COLO668 (cell line): ENCODE results near the gene GIMD1.
"Not testable (repeated sequence)": the region's sequence is repeated elsewhere in the genome, so short reads cannot be mapped to it uniquely, and the experiment has no call there.

ENCODE experiments used
- DNase-seq: peaks from one replicate; lab custom pipeline; 2025; ENCODE audit not compliant: unreplicated experiment; lab: John Stamatoyannopoulos, UW

The GIMD1 gene

DNA sequence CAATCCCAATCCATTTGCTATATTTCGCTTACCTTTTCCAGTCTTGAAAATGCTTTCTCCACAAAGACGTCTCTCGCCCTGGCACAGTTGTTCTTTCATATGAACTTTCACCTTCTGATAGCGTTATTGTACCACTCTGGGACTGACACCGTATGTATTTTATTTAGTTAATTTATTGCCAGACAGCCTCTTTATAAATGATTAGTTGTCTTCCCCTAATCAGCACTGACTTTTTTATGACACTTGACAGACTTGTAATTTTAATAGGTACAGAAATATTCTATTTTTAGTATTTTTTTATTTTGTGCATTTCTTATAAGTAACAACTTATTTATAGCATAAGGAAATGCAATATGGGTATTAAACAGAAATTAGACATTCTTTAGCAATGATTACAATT is at the start of gene GIMD1:
GIMD1 (minus strand) TSS at position 101 of the 400 bp plus-strand sequence. CDS start 1,343 bp downstream, outside the sequence.
- no peak for DNase-seq

DNA sequence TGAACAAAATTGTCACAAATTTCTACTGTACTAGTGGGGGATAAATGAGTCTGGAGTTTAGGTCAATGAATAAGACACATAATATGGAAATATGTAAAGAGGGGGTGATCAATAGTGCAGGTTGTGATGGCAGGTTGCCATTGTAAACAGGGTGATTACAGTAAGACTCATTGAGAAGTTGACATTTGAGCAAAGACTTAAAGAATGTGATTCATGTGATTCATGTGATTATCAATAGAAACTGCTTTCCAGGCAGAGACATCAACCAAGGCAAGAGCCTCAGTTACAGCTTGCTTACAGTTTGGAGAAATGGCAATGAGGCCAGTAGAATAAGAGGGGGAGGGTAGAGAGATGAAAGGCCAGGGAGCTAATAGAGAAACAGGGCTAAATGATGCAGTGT is 45.8 kb upstream of the GIMD1 start:
- DNase-seq = no peak

DNA sequence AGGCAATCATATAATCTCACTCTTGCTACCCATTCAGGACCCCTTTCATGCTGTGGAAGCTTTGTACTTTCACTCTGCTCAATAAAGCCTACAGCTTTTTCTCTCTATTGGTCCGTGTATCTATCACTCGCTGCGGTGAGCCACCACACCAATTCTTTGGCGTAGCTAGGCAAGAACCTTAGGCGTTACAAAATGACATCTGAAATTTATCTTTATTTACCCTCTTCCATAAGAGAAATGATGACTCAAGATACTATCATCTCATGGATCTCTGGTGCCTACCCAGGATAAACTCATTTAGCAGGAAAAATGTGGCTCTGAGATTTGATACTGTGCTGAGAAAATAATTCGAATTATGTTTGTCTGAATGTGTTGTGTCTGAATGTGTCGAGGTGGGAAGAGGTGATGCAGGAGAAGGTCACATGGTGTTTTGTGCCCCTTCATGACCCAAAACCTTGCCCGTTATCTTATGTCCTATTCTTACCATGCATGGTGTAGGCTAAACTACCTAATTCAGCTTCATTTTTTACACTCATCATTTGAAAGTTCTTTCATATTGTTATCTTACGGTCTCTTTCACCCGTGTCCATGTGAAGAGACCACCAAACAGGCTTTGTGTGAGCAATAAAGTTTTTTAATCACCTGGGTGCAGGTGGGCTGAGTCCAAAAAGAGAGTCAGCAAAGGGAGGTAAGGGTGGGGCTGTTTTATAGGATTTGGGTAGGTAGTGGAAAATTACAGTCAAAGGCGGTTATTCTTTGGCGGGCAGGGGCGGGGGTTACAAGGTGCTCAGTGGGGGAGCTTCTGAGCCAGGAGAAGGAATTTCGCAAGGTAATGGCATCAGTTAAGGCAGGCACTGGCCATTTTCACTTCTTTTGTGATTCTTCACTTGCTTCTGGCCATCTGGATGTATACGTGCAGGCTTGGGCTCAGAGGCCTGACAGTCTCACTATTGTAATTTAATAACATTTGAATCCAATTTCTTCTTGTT is 41.6 kb upstream of the GIMD1 start:
- DNase-seq = no peak

DNA sequence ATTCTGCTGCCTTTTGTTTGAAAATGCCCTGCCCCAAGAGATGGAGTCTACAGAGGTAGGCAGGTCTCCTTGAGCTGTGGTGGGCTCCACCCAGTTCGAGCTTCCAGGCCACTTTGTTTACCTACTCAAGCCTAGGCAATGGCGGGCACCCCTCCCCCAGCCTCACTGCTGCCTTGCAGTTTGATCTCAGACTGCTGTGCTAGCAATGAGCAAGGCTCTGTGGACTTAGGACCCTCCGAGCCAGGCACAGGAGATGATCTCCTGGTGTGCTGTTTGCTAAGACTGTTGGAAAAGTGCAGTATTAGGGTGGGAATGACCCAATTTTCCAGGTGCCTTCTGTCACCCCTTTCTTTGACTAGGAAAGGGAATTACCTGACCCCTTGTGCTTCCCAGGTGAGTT is 39.4 kb upstream of the GIMD1 start:
- DNase-seq = not testable (repeated sequence)

DNA sequence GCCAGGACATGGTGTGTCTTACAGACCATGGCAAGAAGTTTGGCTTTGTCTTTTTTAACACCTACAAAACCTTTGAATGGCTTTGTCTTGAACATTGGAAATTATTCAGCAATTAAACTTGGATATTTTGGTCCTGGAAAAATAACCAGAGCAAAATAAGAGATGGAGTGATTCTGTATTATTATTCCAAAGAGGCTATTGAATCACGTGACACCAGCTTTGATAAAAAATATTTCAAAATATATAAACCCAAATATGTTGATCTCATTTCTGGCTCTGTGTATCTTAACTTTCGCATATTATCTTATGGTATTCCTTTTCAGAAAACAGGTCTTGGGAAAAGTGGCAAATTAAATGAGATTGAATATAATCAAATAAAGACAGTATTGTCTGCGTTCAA is 32.6 kb upstream of the GIMD1 start:
- DNase-seq = no peak

DNA sequence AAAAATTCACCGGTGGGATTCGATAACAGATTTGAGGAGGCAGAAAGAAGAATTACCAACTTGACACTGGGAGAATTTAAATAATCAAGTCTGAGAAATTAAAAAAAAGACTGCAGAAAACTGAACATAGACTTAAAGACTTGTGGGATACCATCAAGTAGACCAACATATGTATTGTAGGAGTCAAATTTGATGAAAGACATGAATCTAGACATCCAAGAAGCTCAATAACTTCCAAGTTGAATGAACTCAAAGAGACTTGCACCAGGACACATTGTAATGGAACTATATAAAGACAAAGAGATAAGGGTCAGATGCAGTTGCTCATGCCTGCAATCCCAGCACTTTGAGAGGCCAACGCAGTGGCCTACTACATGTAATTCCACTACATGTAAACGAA is 30.3 kb upstream of the GIMD1 start:
- not testable (repeated sequence) for DNase-seq

DNA sequence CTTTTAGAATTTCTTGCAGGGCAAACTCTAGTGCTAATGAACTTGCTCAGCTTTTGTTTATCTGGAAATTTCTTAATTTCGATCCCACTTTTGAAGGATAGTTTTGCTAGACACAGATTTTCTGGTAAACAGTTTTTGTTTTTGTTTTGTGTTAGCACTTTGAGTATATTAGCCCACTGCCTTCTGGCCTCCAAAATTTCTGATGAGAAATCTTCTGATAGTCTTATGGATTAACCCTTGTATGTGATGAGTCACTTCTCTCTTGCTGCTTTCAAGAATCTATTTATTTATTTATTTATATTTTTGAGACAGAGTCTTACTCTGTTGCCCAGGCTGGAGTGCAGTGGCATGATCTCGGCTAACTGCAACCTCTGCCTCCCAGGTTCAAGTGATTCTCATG is 27.0 kb upstream of the GIMD1 start:
- no peak for DNase-seq

DNA sequence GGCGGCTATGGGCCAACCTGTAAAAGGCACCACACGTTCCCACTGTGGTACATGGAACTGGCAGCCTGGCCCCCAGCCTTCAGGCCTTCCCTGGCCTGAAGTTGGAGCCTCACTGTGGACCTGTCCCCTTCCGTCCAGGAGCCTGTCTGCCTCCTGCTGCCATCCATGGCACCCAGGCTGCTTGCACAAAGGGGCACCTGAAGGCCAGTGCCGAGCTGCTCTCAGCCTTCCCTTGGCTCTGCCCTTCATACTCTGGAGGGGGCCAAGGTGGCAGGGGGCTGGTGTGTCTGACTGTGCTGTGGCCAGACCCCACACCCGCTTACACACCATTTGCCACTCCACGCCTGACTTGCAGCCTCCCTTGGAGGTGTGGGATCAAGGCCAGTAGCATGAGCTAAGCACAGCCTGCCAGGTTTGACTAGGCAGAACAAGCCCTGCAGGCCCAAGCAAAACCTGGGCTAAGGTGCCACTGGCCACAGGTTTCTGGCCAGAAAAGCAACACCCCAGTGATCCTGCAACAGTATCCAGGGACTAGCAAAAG is 17.3 kb upstream of the GIMD1 start:
- DNase-seq = no peak

DNA sequence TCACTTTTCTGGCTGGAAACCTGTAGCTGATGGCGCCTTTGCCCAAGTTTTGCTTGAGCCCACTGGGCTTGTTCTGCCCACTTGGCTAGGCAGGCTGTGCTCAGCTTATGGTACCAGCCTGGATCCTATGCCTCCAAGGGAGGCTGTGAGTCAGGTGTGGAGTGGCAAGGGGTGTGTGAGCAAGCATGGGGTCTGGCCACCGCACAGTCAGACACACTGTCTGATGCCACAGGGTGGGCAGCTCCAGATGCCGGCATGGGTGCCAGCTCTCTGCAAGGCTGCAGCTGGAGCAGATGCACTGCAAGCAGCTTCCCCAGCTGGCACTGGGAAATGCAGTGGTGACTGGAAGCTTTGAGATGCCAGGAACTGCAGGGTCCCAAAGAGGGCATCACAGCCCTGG is 16.3 kb upstream of the GIMD1 start:
- DNase-seq = no peak

DNA sequence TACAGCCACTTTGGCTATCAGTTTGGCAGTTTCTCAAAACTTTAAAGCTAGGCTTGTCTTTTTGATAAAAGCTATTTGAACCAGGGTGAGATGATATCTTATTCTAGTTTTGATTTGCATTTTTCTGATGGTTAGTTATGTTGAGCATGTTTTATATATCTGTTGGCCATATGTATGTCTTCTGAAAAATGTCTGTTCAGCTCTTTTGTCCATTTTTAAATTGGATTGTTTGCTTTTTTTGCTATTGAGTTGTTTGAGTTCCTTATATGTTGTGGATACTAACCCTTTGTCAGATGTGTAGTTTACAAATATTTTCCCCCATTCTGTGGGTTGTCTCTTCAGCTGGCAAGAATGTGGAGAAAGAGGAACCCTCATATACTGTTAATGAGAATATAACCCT is 11.6 kb upstream of the GIMD1 start:
- DNase-seq = no peak

DNA sequence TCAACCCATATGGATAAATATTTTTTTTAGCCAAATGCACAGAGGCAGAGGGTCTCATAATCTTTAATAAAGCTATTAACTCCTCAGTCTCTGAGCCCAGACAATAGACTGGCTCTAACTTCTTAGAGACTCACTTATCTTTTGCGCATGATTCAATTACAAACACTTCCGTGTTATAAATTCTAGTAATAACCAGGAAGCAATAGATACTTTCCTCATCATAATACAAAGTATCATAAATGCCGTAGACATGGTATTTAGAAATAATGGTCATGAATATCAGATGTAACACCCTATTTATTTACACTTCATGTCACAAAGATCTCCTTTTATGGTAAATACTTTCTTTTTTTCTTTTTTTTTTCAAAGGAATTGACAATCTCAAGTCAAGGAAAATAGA is 4.4 kb upstream of the GIMD1 start:
- DNase-seq = no peak

DNA sequence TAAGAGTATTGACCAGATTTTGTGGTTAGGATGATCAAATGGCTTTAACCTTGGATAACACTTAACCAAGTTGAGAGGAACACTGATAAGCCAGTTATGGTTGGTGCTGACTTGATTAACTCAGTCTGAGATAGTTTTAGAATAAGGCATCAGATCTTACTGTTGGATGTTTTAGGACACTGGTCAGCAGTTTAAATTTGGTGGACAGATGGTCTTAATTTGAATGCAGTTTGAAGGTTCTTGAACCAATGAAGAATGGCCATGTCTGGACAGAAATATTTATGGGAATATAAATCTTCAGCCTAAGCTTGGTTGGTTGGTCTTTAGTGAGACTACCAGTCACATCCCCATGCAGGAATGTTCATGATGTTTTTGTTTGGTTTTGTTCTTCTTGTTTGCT is 2.6 kb upstream of the GIMD1 start:
- no peak for DNase-seq

DNA sequence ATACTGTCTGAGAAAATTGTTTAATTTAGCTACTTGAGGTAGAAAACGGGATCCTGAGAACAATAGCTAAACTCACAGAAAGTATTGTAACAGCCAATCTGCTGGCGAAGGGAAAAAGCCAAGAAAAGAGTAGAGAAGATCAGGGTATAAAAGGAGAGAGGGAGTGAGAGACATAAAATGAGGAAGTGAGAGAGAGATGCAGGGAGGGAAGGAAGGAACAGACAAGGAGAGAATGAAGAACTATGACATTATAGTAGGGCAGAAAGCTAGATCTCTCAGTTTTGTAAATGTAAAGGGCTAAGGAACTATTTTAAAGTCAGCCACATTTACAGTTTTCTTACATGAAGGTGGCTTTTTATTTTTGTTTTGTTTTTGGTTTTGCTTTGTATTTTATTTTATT is 1.6 kb upstream of the GIMD1 start:
- DNase-seq = no peak

DNA sequence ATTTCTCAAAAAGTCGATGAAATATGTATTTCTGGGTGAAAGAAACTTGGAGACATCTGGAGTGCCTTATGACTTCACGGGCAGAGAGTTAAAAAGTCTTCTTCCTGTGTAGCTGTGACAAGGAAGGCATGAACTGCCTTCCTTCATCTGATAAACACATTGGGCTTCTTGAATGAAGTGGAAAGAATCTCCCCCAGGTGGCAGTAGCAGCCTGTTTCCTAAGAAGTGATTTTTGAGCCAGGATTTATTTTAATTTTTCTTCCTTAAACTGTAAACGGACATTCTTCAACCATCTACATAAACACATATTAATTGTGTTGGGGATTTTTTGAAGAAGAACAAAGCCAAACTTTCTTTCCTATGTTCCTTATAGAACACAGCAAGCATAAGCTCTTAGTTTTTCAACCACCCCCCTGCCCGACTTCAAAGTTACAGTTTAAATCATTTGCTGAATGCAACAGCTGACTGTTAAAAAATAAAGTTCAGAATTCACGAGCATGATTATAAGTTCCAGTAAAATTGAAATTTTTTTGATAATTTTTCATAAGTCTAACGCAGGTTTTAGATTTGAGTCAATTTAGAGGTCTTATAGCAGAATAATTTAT is 980 bp upstream of the GIMD1 start:
- peak; percentile 28 for DNase-seq

DNA sequence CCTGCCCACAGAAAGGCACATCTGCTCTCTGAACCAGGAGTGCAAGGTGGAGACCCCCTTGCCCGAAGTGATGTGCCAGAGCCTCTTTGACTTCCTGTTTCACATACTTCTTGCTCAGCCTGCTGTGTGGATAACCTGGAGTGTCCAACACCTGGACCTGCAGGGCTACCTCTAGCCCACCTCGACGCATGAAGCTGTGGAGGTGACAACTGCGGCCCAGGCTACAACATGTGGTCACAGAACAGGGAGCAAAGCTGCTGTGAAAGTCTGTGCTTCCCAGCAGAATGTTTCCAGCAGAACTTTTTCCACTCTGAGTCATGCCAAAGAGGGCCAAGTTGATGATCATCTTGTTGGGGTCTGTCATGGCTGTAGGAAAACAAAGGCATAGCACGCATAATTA is 1.5 kb downstream of the GIMD1 start:
- no peak for DNase-seq

DNA sequence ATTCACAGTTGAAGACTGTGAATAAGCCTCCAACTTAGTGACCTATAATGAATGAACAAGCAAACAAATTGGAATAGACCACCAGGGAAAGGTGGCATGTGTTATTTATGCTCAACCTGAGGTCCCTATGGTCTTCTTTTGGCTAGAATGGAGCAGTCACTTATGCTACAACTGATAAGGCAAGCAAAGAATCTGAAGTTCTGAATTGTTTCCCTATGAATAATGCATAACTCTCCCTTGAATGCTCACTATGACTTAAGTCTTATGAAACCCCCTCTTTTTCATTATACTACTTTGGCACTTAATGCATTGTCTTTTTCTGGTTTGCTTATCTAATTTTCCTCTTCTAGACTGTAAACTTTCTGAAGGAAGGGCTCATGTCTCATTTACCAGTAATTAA is 2.6 kb downstream of the GIMD1 start:
- no peak for DNase-seq

DNA sequence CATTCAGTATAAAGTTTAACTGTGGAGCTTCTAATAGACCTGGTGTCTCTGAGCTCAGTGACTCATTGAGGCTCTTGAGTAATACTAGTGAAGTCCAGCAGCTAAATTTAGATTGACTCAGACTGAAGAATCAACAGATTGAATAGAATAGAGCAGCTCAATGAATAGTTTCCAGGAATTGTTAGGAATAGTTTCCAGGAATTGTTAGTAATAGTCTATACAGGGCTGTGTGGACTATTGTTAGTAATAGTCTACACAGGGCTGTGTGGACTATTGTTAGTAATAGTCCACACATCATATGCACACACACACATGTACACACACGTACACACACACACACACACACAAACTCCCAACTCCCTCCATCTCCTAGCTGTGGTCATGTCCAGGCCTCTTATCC is 3.0 kb downstream of the GIMD1 start:
- DNase-seq = no peak

DNA sequence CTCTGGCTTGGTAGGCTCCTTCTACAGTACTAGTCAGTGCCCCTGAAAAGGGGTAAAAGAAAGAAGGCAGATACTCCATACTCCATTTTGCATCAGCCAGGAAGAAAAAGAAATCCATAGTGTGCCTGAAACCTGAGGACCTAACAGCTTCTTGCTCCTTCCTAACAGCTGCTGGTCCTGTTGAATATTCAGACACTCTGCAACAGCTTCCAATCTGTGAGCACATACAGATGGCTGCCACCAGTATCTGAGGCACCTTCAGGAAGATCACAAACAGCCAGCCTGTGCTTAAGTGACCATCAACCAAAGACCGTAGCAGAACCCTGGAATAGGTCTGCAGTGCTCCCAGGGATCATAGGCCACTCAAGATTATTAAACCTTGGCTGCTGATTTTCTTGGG is 4.3 kb downstream of the GIMD1 start:
- no peak for DNase-seq

DNA sequence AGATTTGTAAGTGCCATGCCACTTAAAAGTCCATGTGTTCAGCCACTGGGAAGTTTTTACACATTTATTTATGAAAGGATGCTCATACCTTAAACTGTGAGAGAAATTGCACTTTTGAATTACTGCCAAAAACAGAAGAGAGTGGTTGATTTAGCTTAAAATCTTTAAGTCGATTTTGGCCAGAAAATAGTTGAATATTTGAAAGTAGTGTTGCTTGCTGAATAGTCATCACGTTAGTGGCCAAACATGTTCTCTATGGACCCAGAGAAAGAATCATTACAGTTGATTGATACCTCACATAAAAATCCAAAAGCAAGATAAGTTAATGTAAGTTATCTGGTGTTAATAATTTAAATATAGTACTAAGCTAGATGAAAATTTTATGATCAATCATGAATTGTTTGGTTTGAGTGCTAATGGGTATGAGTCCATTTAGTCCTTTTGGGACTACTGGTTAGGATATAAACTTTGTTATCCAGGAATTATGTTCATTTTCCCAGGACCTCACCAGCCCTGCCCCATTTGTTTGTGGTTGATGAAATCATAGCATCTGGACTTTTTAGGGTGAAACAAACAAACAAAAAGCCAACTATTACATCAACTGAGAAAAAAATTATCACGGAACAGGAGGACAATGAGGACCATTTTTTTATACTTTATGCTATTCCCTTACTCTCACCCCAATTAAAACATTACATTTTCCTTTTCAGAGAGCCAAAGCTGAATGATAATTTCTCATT is 6.3 kb downstream of the GIMD1 start:
- no peak for DNase-seq

DNA sequence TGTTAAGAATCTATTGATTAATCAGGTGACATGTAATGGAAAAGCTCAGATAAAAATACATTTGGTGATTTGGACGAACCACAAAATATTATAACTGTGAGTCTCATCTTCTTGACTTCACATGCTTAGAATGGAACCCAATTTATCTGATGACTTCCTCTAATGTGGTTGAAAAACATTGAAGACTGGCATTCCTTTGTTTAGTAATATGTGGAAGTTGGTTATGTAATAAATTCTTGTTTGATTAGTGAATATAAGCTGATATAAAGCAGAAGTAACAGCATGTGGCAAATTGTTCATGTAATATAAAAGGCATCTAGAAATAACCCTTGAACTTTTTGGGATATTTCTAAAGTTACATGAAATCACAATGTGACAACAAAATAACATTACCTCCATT is 9.7 kb downstream of the GIMD1 start:
- no peak for DNase-seq

DNA sequence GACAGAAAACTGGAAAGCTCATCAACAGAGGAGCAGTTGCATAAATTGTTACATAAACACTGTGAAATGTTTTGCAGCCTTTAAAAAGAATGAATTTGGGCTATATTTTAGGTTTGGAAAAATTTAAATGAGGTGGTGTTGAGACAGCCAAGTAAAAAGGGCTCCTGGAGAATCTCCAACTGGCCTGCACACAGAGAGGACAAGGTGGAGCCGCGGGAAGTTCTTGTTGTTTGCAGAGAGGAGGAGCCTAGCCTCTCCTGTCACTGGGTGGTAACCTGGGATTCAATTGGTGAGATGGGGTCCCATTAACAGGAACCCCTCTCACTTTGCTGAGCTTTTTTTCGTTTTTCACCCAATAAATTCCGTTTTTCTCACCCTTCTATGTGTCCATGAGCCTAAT is 13.4 kb downstream of the GIMD1 start:
- DNase-seq = no peak

DNA sequence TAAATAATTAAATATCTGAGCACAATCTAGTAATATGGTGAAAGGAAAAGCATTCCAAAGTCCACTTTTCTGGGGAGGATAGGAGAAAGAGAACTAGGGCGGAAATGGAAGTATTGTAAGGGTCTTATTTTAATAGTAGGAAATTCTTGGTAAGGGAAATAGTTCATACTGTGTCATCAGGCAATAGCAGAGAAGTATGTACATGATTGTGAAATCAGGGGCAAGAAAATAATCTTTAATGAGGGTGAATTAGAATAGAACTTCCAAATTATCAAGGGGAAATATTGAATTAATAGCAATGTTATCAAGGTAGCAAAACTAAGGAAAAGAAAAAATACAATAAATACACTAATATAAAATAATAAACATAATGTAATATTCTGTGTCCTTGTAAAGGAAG is 14.8 kb downstream of the GIMD1 start:
- DNase-seq = no peak
